Stimulated activated CD8-positive, alpha-beta memory T cell treated with anti-CD3 and anti-CD28 coated beads, Interleukin-7, amount 100 ng/mL, for 4 hours (primary cell): ENCODE data around the gene ADCY7.

Source experiments
- DNase-seq, 2 donors: peaks; one replicate each; pipeline ENCODE4 v3.0.0-alpha.2; 2020; ENCODE audit warnings: low read depth in 2 of 2

The ADCY7 gene

GRCh38 chr16:50267651-50268050 lies 1.3 kb downstream of the ADCY7 start:
- DNase-seq, result no peak

GRCh38 chr16:50268352-50268751 lies 2.0 kb downstream of the ADCY7 start:
- no peak for DNase-seq

GRCh38 chr16:50269061-50269705 lies 2.8 kb downstream of the ADCY7 start:
- DNase-seq, result no peak

- DNase-seq, result no peak
These were observed 3.6 kb downstream of the ADCY7 start for GRCh38 chr16:50269769-50270509.

GRCh38 chr16:50270510-50271147 lies 4.3 kb downstream of the ADCY7 start:
- no peak for DNase-seq

- no peak for DNase-seq
These were observed 5.0 kb downstream of the ADCY7 start for GRCh38 chr16:50271148-50272041.

- DNase-seq, result no peak
These were observed 5.8 kb downstream of the ADCY7 start for GRCh38 chr16:50272111-50272571.

- no peak for DNase-seq
These were observed 6.5 kb downstream of the ADCY7 start for GRCh38 chr16:50272687-50273381.

- DNase-seq, result no peak
These were observed 7.0 kb downstream of the ADCY7 start for GRCh38 chr16:50273382-50273690.

- DNase-seq, result no peak
These were observed 7.6 kb downstream of the ADCY7 start for GRCh38 chr16:50273888-50274325.

GRCh38 chr16:50274326-50275097 lies 8.2 kb downstream of the ADCY7 start:
- DNase-seq, result peak in 1 of 2 donors; percentile 47

- DNase-seq, result no peak
These were observed 8.7 kb downstream of the ADCY7 start for GRCh38 chr16:50275098-50275415.

GRCh38 chr16:50275428-50276325 lies 9.3 kb downstream of the ADCY7 start:
- DNase-seq, result no peak

- no peak for DNase-seq
These were observed 9.9 kb downstream of the ADCY7 start for GRCh38 chr16:50276326-50276640.

GRCh38 chr16:50276801-50277555 lies 10.6 kb downstream of the ADCY7 start:
- no peak for DNase-seq

- DNase-seq, result no peak
These were observed 11.9 kb downstream of the ADCY7 start for GRCh38 chr16:50278251-50278650.

- DNase-seq, result no peak
These were observed 13.1 kb downstream of the ADCY7 start for GRCh38 chr16:50279504-50279865.

- DNase-seq, result no peak
These were observed 14.6 kb downstream of the ADCY7 start for GRCh38 chr16:50280932-50281331.

- DNase-seq, result no peak
These were observed 15.1 kb downstream of the ADCY7 start for GRCh38 chr16:50281391-50282009.
